Measurements from ENCODE around the gene SLC43A2. TPM values are rescaled to one million over a fixed set of nuclear protein-coding genes. Genes with fewer than 3 reads are reported as not detected.

SLC43A2 gene
- total RNA-seq, 4 donors from 2014 or later: 4.8 to 11.8 (median 10.6) TPM

- no peak for TF ChIP-seq CTCF (IDR thresholded peaks at IDR 0.05)
- no peak for TF ChIP-seq POLR2AphosphoS5 (IDR thresholded peaks at IDR 0.05)
- no peak for TF ChIP-seq EP300 (IDR thresholded peaks at IDR 0.05)
- no peak for TF ChIP-seq POLR2A (IDR thresholded peaks at IDR 0.05)
- no peaks in the 10 kb centered on the region for H3K36me3 ChIP-seq
- H3K9me3 ChIP-seq: no peaks in the 10 kb centered on the region
- DNase-seq (ENCODE audit: low spot score in 2 of 2): no peak
- no peak overlapping the region for H3K4me3 ChIP-seq
- WGBS: 91% methylated on average over 14 of the region's 14 CpGs
- no peak overlapping the region for H3K27ac ChIP-seq
- H3K27me3 ChIP-seq: no peaks in the 10 kb centered on the region
- peaks cover 5% of the 10 kb centered on the region for H3K4me1 ChIP-seq
Measured at GRCh38 chr17:1601571-1601970, 27.1 kb downstream of the SLC43A2 start.

- H3K4me1 ChIP-seq: no peaks in the 10 kb centered on the region
- 90% methylated on average over 8 of the region's 8 CpGs for WGBS
- no peak overlapping the region for H3K27ac ChIP-seq
- H3K9me3 ChIP-seq: no peaks in the 10 kb centered on the region
- H3K27me3 ChIP-seq: no peaks in the 10 kb centered on the region
- no peak overlapping the region for H3K4me3 ChIP-seq
- no peak for DNase-seq (ENCODE audit: low spot score in 2 of 2)
- TF ChIP-seq POLR2AphosphoS5 (IDR thresholded peaks at IDR 0.05): no peak
- TF ChIP-seq POLR2A (IDR thresholded peaks at IDR 0.05): no peak
- TF ChIP-seq EP300 (IDR thresholded peaks at IDR 0.05): no peak
- no peak for TF ChIP-seq CTCF (IDR thresholded peaks at IDR 0.05)
- H3K36me3 ChIP-seq: no peaks in the 10 kb centered on the region
Measured at GRCh38 chr17:1598399-1599095, 30.1 kb downstream of the SLC43A2 start.

GRCh38 chr17:1597861-1598342 lies 30.7 kb downstream of the SLC43A2 start:
- Histone ChIP-seq H3K36me3 (no peaks in the 10 kb centered on the region), H3K27me3 (no peaks in the 10 kb centered on the region), H3K9me3 (no peaks in the 10 kb centered on the region), H3K4me3 (no peak overlapping the region), H3K4me1 (no peaks in the 10 kb centered on the region), H3K27ac (no peak overlapping the region)
- WGBS: 91% methylated on average over 14 of the region's 14 CpGs
- TF ChIP-seq EP300 (IDR thresholded peaks at IDR 0.05) (no peak), POLR2A (IDR thresholded peaks at IDR 0.05) (no peak), CTCF (IDR thresholded peaks at IDR 0.05) (no peak)
- DNase-seq (ENCODE audit: low spot score in 2 of 2): no peak

GRCh38 chr17:1593630-1593931 lies 35.1 kb downstream of the SLC43A2 start:
- Histone ChIP-seq H3K27me3 (no peaks in the 10 kb centered on the region), H3K4me1 (peaks cover 20% of the 10 kb centered on the region), H3K4me3 (no peak overlapping the region), H3K9me3 (no peaks in the 10 kb centered on the region), H3K27ac (no peak overlapping the region), H3K36me3 (no peaks in the 10 kb centered on the region)
- 82% methylated on average over 5 of the region's 5 CpGs for WGBS
- no peak for DNase-seq (ENCODE audit: low spot score in 2 of 2)
- TF ChIP-seq POLR2AphosphoS5 (IDR thresholded peaks at IDR 0.05) (no peak), EP300 (IDR thresholded peaks at IDR 0.05) (no peak), CTCF (IDR thresholded peaks at IDR 0.05) (no peak), POLR2A (IDR thresholded peaks at IDR 0.05) (no peak)

GRCh38 chr17:1592751-1593629 lies 35.6 kb downstream of the SLC43A2 start:
- no peak overlapping the region for H3K4me3 ChIP-seq
- H3K27ac ChIP-seq: no peak overlapping the region
- DNase-seq (ENCODE audit: low spot score in 2 of 2): no peak
- no peaks in the 10 kb centered on the region for H3K9me3 ChIP-seq
- H3K27me3 ChIP-seq: no peaks in the 10 kb centered on the region
- H3K36me3 ChIP-seq: no peaks in the 10 kb centered on the region
- TF ChIP-seq POLR2A (IDR thresholded peaks at IDR 0.05): no peak
- TF ChIP-seq CTCF (IDR thresholded peaks at IDR 0.05): no peak
- H3K4me1 ChIP-seq: peaks cover 20% of the 10 kb centered on the region
- 76% methylated on average over 25 of the region's 25 CpGs for WGBS

Data from suprapubic skin (tissue), 4 donors.